OCI-M1 (cell line): ENCODE data around the gene NTN4.
"Not testable (repeated sequence)": the region's sequence is repeated elsewhere in the genome, so short reads cannot be mapped to it uniquely, and the experiment has no call there.

Experiments
- DNase-seq: peaks from one replicate; lab custom pipeline; 2025; lab: John Stamatoyannopoulos, UW

NTN4 gene

DNA sequence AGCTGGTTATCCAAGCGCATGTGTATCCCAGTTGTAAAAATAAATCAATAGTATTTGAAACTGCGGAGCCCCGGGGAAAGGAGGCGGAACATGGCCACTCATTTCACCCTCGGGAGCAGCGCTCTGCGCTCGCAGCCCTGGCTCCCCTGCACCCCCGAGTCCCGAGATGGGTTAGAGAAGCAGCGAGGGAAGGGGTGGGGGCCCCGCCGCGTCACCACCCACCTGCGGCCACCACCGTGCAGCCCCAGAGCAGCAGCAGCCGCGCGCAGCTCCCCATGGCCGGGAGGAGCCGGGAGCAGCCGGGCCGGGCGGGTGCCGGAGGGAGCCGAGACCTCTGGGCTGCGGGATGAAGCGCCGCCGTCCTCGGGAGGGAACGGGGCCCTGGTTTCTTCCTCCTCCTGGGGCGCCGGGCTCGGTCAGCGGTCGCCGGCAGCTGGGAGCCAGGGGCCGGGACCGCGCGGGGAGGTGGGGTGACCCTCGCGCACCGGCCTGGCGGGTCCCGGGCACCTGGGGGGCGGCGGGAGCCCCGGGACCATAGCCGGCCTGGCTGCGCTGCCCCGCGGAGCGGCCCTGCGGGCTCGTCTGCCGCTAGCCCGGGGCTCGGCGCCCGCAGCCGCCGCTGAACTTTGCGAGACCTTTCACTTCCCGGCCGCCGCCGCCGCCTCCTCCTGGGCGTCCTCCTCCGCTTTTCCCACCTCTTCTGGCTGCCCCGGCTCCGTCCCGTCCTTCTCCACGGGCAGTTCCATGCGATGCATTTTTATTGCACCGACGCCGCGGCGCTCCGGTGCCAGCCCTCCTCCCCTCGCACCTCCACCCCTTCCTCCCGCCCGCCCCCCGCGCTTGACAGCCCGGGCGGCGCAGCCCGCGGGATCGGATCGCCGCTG, at the start of gene NTN4:
Gene NTN4, minus strand, starts transcription at position 732 of the 884 bp plus-strand sequence. Its CDS starts 455 bp downstream, at position 277.
- DNase-seq: no peak

DNA sequence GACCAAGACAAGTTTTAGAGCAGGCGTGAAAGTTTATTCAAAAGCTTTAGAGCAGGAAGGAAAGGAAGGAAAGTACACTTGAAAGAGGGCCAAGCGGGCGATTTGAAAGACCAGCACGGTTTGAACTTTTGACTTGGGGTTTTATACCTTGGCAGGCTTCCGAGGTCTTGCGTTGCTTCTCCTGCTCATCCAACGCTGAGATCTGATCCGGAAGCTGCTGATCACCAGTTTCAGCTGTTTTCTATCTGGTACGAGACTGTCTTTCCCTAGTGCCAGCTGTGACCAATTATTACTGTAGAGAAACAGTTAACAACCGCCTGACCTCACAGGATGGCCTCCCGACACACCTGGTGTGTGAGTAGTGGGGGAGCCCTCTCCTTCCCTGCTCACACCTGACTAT, 47.6 kb upstream of the NTN4 start:
- peak; percentile 35 for DNase-seq

DNA sequence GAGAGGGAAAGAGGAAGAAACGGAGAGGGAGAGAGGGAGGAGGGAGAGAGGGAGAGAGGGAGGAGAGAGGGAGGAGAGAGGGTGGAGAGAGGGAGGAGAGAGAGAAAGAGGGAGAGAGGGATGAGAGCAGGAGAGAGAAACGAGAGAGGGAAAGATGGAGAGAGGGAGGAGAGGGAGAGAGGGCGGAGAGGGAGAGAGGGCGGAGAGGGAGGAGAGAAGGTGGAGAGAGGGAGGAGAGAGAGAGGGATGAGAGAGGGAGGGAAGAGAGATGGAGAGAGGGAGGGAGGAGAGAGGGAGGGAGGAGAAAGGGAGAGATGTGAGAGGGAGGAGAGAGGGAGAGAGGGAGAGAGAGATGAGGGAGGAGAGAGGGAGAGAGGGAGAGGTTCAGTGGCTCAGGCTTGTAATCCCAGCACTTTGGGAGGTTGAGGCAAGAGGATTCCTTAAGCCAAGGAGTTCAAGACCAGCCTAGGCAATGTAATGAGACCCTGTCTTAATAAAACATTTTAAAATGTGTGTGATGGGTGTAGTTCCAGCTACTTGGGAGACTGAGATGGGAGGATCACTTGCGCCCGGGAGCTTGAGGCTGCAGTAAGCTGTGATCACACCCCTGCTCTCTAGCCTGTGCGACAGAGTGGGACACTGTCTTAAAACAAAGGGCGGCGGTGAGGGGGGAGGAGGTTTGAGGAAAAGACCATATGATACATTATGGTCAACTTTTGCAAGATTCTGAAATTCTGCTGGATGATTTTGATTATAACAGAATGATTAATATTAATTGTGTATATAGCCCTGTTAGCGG, 46.9 kb upstream of the NTN4 start:
- DNase-seq: no peak

DNA sequence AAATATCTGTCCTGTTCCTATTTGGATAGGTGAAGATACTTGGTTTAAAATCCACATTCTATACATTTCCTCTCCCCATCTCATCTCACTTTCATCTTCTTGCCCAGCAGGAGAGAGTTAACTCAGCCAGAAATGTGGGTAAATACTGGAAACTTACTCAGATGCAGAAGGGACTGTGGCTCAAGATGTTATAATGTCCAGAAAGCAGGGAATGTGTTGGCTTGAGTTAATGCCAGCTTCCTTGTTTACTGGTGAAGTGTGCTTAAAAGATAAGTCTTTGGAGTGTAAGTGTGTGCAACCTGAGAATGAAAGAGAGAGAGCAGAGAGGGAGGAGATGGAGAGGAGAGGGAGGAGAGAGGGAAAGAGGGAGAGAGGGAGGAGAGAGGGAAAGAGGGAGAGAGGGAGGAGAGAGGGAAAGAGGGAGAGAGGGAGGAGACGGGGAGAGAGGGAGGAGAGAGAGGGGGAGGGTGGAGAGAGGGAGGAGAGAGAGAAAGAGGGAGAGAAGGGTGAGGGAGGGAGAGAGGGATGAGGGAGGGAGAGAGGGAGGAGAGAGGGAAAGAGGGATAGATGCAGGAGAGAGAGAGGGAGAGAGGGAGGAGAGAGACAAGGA, 46.2 kb upstream of the NTN4 start:
- no peak for DNase-seq

DNA sequence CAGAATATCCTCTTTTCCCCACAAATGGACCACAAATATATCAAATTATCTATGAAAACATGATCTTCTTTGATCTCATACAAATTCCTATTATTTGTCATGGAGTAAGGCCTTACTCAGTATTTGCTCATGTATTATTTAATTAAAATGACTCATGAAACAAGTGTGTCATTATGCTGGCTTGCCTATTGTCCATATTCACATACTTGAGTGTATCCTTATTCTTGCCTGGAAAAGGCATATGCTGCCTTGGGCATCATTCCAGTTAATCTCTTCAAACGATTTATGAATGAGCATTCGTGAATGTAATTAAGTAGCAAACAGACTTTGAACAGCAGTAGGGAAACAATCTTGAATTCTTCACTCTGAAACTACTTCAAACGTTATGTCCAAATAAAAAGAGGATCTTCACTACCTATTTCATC, 45.6 kb upstream of the NTN4 start:
- no peak for DNase-seq

DNA sequence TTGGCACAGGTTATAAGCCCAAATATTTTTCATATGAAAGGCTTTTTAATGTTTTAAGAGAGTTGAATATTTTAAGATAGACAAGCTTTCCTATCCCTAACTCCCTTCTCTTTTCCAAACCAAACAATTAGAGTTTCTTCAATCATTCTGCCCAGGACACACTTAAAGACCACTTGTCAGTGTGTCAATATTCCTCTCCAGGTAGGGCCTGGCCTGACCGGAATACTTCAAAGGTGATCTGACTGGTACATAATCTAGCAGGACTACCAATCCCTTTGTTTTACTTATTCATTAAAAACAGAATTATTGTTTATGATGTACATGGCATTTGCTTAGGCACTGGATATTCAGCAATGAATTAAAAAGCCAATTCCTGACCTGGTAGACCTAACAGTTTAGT, 44.0 kb upstream of the NTN4 start:
- no peak for DNase-seq

DNA sequence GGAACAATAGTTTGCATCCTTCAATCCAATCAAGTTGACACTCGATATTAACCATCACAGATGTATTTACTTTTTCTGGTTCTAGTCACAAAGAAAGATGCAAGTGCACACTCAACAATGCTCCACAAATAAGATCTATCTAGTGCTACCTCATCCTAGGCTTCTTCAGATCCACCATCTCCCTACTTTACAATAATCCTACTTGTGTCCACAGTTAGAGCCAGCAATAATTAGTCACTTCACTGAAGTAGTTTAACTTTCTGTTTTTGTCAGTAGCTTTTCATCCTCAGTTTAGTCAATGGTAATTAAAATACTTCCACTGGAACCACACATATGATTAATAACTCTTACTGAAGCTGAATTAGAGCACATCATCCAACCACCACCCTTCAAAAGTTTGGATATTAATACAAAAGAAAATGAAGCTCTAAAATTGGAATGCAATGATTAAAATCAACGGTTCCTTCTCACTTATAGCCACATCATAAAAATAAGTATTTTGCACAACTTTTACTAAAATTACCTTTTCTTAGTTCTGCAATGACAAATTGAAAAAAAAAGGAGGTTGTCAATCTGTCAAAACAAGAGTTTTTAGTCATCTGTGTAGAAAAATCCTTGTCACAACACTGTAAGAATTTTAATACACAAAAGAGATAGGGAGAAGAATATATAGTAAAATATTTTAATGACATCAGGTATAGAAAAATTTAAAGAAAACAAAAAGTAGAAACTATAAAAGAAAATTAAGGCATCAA, 39.9 kb upstream of the NTN4 start:
- DNase-seq: no peak

DNA sequence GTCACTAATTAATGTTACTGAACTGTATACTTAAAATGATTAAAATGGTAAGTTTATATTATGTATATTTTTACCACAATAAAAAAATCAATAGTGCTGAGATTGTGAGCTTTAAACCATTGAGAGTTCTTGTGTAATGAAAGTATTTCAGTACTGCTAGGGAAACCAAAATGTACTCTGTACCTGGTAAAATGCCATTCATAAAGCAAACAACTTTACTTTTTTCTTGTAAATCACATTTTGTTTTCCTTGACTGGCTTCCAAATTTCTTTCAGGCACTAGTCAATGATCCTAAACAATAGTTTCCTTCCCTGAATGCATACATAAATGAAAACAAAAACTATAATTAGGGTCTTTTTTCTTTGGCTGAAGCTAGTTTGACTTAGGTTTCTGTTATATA, 38.8 kb upstream of the NTN4 start:
- no peak for DNase-seq

DNA sequence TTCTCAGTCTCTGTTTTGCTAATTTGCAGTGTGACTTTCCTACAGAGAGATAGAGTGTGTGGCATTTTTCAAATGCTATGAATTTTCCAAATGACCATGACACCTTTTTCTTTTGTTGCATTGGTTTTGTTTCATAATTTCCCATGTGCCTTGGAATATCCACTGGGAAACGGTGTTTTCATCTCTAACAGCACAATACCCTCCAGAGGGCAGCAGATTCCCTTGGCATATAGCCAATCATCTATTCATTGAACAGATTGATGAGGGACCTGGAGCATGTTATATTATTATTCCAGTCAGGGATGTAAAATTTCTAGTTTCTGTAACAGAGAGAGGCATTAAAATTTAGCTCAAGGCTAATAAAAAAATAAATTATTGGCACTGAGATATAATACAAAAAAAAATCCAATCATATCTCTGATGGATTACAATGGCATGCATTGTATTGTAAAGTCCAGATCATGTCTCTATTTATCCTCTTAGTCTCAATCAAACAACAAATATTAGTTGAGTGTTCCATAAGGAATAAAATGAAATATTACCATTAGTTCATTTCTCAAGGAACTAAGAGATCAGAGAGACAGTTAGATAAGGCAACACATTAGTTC, 29.6 kb upstream of the NTN4 start:
- peak; percentile 65 for DNase-seq

DNA sequence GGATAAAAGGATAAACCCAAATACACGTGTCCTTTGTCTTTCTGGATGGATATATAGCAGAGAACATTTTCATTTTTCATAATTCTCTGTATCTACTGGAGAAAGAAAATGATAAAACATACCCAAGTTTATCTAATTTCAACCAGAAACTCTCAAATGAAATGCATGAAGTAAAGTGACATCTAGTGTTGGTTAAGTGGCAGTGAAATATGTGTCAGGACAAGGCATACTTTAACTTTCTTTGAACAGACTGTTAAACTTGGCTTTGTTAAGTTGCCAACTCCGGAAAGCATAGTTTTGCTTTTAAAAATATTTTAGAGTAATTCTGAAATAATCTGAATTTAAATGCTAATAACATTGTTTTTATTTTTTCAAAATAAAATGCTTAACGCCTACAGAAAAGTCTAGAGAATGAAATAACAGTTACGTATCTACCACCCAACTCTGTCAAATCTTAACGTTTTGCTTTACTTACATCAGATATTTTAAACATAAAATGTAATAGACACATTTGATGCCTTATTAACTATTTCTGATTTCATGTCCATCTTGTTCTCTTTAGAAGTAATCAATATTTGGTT, 25.2 kb upstream of the NTN4 start:
- peak; percentile 42 for DNase-seq

DNA sequence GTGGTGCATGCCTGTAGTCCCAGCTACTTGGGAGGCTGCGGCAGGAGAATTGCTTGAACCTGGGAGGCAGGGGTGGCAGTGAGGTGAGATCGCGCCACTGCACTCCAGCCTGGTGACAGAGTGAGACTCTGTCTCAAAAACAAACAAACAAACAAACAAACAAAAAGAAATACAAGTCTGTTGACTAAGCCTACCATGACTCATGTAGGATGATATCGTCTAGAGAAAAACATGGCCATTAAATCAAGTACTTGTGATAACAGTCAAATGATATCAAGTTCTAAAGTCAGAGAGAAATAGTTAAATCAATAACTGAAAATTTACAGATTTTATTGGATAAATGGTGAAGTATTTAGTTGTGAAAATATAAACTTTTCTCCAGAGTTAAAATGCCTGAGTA, 21.6 kb upstream of the NTN4 start:
- DNase-seq: not testable (repeated sequence)

DNA sequence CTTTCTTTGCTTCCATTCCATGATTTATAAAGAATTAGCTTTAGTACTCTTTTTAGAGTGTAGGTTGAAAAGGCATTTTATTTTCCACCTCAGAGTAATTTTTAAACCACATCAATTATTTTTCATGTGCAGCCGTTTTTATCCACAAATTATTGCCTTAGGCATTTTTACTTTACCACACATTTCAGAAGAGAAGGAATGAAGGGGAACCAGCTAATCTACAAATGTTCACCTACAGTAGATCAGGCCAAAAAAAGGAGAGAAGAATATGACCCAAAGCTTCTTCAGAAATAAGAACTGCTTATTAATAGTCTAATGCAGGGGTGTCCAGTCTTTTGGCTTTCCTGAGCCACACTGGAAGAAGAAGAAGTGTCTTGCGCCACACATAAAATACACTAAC, 19.8 kb upstream of the NTN4 start:
- DNase-seq: no peak

DNA sequence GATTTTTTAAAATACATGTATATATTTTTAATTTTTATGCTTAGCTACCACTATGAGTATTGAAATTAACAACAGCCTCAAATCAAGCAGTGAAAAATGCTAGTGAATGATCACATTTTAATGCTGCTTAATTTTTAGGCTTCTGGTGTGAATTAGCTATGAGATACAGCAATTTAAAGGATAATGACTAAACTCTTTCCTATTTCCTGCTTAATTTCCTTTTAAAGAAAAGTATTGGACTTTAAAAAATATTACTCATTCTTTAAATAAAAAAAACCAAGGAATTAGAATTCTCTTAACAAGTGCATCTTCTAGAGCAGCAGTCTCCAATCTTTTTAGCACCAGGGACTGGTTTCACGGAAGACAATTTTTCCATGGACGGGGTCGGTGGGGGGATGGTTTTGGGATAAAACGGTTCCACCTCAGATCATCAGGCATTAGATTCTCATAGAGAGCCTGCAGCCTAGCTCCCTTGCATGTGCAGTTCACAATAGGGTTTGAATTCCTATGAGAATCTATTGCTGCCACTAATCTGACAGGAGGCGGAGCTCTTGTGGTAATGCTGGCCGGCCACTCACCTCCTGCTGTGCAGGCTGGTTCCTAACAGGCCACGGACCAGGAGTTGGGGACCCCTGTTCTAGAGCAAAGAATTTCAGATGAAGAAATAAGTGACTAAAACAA, 18.6 kb upstream of the NTN4 start:
- DNase-seq: no peak

DNA sequence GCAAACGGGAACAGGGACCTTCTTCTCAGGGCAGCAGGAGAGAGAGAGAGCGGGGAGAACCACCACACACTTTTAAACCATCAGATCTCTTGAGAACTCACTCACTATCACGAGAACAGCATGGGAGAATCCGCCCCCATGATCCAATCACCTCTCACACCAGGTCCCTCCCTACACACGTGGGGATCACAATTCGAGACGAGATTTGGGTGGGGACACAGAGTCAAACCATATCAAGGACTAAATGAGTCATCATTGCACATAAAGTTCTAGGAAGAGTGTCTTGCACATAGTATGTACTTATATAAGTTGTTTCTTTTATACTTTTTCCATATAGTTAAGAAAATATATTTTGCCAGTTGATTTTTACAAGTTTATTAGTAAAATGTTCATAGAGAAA, 17.6 kb upstream of the NTN4 start:
- no peak for DNase-seq

DNA sequence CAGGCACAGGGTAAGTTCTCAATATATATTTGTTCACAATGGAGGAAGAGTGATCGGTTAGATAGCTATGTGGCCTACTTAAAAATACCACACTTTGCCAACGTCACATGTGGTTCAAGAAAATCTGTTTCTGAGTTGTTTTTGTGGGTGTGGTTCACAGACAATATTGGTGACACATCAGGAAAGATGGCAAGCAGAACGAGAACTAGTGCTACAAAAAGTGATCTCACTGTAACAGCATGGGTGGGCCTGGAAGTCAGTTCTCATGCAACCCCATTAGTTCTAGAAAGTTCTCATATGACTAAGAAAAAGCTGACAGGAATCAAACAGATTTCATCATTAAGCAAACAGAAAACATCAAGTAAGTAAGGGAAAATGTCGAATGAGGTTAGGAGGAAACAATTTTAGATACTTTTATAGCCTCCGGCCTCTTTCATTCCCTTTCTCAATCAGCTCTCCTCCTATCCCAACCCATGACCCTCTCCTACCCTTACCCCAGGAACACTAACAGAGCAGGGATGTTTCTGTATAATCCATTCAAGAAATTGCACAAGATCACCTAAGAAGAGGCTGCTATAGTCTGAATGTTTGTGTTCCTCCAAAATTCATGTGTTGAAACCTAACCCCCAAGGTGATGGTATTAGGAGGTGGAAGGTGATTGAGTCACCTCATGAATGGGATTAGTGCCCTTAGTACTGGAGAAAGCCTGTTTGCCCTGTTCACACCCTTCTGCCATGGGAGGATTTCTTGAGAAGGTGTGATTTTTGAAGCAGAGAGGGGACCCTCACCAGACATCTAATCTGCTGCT, 15.5 kb upstream of the NTN4 start:
- DNase-seq: no peak

DNA sequence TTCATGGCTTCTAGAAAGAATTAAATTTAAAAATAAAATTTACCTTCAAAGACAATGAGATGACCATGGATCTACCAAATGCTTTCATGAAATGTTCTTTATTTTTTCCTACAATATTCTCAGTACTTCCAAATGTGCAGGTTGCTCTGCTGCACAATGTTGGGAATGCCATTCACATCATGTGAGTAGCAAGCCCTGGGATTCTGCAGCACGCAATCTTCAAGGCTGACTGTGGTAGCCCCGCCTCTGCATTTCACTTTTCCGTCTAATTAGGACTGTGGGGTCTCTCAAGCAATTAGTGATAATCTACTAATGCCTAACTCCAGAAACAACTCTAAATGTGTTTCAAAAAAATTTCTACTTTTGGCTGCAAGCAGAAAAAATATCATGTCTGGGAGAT, 13.7 kb upstream of the NTN4 start:
- no peak for DNase-seq

DNA sequence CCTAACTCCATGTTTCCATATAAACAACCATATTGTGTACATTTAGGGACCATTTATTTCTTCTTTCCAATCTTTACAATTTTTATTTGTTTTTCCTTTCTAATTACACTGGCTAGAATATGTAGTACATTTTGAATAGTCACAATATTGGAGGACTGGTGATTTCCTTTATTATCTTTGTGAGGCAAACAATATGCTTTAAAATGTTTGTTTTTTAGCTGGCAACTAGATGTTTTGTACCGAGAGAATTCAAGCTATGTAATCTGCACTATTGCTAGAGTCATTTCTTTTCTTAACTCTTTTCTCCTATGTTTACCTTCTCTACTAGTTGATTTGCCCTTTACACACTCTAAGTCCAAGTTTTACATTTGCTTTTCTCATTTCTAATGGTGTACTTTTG, 13.3 kb upstream of the NTN4 start:
- DNase-seq: no peak

DNA sequence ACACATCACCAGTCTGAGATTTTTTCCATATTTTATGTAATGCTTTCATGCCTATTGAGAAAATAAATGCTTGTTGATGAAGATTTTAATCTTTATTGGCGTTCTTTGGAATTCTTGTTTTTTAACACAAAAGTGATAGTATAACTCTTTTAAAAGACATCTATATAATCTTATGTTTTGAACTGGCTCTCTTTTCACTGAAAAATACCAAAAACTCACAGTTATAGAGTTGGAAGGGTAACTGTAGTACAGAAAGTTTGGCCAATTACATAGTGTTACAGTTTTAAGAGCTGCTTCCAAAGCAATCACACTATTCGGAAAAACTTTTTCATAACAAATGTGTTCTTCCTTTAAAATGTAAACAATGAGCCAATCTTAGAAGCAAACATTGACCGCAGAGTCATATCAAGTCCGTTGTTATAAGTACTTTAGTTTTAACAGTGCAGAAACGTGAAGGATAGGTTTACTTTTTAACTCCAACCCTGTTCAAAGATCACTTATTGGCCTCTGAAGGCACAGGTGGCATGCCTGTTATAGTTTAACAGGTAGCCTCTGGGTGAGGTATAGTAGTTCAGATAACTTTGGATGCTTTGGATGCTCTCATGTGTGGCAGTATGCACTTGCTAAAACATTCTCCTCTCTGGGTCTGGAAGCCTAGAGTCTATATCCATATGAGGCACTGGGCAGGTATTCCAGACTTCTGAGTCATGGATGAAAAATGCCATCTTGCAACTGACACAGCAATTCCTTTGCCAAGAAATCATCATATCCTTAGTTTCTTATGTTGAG, 12.1 kb upstream of the NTN4 start:
- DNase-seq: no peak

DNA sequence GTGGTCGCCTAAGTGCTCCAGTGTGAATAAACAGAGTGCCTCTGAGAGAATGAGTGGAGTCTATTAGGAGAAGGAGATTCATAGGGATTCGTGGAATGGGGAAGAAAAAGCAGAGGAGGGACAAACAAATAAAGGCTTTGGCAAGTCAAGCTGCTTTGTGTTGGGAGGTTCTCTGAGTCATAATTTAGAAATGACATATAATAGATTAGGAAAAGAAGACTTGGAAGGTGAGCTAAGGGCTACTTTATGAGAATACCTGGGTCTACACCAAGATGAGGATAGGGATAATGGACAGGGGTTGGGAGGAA, 6.4 kb upstream of the NTN4 start:
- DNase-seq: no peak
